RCC 7860 (cell line): ENCODE results near the gene PEX16.
"Not testable (repeated sequence)": the region's sequence is repeated elsewhere in the genome, so short reads cannot be mapped to it uniquely, and the experiment has no call there.

Source experiments
- DNase-seq: peaks from one replicate; pipeline ENCODE4 v3.0.0-alpha.2; 2015; ENCODE audit warnings: low spot score
- FAIRE-seq: peaks from 2 replicates; lab custom pipeline; 2012; peaks lifted over from hg19 to GRCh38; lab: Jason Lieb, UNC

Gene PEX16

DNA sequence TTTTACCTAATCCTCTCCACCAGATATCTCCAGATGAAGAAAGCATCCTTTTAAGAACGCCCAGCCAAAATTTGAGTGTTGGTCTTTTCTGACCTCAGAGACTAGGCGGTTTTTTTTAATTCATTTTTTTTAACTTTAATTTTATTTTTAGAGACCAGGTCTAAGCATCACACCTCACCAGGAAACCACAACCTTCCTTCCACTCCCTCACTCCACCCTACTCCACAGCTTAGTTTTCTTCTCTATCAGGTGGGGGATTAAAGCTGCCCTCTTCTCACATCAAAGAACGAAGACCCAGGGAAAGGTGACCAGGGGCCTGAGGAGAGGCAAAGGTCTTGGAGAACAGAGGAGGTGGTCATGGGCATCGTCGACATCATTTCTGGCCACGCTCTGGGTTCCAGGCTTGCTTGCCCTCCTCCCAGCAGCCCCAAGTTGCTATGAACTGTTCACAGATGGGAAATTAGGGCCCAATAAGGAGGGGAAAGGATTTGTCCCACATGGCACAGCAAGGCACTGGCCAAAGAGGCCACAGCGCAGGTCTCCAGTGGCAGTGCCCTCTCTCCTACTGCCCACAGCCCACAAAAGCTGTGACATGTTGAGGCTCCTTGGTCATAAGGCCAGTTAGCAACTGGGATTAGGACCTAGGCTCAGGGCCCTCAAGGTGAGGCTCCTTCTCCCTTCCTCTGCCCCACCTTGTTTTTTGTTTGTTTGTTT, 1.4 kb upstream of the PEX16 start:
- no peak for DNase-seq

DNA sequence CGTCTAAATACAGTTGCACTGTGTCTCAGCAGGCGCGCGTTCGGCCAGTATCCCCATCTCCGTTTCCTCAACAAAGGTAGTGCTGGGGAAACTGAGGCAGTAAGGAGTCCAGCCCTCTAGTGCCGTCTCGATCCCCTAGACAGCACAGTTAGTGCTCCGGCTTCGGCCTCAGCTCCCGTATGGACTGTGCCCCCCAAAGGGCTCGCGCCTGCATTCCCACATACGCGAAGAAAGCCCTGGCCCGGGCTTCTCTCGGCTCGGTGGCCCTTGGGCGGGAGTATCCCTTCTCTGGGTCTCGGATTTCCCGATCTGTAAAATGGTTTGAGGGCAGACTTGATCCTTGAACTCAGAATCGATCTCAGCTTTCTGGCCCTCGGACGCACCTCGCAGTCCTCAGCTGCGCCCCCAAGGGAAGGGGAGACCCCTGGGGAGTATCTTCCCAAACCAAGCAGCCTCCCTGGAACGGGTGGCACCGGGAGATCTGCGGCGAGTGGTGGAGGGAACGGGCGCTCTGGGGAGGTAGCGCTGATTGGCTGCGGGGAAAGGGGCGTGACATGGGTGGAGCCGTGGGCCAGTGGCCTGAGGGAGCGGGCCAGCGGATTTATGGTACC, 759 bp upstream of the PEX16 start:
- peak; percentile 16 for FAIRE-seq
- DNase-seq = peak; percentile 34

More for the DNA sequence above, 1.4 kb upstream of the PEX16 start:
- FAIRE-seq = no peak

DNA sequence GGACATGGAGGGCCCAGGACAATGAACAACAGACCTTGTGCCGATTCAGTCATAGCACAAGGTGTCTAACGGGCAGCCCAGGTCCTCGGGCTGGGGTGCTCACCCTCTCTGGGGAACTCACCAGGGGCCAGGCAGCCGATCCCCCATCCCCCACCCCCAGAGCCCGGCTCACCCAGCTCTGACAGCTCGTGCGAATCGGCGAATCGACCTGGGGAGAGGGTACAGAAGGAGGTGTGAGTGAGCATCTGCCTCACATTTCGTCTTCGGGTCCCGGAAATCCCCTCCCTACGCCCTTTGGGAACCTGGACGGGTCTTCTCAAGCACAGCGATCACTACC, 423 bp downstream of the PEX16 start:
- DNase-seq (no peak), FAIRE-seq (no peak)

DNA sequence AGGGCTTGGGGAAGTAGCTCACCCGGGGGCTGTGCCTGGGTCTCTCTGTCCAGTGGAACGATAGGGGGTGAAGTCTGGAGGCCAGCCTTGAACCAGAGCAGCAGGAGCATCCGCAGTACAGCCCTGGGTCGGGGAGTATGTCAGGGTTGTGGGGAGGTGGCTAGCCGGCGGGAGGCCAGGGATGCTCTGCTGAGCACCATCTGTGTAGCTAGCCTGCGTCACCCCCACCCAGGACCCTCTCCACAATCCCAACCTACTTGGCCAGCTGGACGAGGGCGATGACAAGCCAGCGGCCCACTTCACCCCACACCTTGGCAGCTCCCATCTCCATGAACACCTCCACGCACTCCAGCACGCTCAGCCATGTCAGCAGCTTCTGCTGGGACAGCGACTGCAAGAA, 2.2 kb downstream of the PEX16 start:
- DNase-seq = no peak
- FAIRE-seq = no peak

DNA sequence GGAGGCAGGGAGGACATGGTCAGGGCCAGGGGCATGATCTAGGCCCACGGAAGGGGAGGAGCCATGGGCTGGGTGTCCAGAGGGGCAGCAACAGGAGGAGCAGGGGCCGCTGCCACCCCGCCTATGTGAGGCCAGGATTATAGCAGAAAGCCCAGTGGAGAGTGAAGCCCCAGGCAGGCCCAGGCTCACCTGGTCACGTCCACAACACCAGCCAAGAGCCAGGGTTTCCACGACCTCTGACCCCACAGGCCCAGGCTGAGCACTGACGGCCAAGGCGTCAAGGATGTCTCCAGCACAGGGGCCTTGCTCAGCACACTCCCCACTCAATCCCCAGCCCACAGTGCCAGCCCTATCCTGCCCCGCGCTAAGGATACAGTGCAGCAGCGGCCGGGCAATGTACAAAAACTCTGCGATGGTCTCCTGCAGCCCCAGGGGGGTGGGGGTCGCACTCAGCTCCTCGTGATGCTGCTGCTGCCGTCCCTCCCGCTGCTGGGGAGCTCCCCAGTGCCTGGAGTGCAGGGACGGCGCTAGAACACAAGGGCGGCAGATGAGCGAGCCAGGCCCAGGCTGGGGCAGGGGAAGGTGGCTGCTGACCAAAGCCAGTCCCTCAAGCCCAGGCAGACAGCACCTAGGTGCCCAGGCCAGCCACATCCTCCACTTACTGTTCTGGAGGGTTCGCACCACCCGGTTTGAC, 3.6 kb downstream of the PEX16 start:
- FAIRE-seq = no peak
- DNase-seq = no peak

DNA sequence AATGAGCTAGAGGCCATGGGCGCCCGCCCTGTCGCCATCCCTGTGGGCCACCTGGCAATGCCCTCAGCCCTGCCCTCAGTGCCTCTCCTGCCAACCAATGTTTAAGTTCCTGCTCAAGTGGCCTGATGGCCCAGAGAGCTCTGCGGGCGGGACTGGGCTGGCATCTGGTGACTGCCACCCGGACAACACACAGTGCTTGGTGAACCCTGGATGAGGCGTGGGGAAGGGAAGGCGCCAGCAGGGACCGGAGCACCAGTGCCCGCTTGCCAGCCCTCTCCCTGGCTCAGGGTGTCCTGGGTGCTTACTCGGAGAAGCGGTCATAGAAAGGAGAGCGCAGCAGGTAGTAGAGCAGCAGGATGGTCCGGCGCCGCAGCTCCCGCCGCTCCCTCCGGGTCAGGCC, 4.2 kb downstream of the PEX16 start:
- FAIRE-seq = no peak
- no peak for DNase-seq

DNA sequence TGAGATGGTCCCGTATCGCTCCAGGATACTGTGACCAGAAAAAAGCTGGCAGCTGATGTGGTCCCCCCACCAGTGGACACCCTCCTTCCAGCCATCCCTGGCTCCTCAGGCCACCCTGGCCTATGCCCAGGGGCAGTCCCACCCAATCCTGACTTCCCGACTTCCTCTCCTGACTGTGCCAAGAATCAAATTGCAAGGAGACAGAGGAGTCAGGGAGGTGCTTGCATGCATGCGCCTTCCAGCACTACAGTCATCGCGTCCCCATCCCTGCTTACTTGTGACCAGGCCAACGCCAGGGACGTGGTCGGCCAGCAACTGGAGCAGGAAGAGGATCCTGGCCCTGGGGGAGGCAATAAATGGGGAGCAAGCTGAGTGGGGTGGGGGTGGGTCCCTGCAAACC, 7.1 kb downstream of the PEX16 start:
- FAIRE-seq (no peak), DNase-seq (no peak)

DNA sequence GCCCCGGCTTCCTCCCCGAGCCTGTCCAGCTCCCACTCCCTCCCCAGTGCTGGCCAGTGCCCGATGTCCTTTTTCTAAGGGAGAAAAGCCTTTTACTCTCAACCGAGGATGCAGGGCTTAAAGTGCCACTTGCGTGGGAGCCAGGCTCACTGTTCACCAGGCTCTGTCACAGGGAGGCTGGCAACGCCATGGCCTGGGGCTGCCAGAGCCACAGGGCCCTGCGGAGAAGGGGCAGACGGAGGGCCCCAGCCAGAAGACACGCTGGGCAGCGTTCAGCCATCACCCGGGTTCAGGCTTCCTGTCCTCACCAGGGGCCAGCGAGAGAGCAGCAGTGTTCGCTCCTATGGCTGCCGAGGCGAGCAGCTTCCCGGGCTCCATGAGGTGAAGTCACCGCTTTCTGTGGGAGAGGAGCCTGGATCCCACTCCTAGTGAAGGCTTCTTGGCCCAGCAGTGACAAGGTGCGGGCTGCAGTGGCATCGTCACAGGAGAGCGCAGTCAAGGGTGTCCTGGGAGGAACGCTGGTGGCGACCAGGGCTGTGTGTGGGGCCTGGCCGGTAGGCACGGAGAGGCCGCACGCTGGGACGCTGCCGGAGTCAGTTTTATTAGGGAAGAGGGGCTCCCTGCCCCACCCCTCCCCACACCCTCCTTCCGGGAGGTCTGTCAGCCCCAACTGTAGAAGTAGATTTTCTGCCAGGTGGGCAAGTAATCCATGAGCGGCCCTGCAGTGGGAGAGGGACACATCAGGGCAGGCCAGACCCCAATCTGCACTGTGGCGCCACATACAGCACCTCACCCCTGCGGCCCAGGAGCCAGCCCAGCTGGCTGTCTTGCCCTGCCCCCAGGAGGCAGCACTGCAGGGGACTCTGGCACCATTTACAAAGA, 7.8 kb downstream of the PEX16 start:
- no peak for DNase-seq
- FAIRE-seq = no peak

DNA sequence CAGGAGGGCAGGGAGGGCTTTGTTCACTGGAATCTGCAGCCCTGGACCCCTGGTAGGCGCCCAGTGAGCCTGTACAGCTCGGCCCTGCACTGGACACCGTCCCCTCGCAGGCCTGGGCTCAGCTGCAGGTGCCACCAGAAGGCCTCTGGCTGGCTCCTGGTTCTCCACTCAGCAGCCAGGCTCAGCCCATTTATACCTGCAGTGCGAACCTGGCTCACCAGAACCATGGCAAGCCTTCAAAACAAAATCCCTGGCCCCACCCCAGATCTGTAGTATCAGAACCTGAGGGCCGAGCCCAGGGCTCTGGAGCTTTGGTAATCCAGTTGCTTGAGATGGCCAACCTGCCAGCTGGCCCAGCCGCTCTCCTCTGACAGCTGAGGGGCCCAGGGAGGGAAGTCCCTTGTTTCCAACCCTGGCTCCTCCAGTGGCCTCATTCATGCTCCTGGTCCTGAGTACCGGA, 9.7 kb downstream of the PEX16 start:
- no peak for FAIRE-seq
- no peak for DNase-seq

DNA sequence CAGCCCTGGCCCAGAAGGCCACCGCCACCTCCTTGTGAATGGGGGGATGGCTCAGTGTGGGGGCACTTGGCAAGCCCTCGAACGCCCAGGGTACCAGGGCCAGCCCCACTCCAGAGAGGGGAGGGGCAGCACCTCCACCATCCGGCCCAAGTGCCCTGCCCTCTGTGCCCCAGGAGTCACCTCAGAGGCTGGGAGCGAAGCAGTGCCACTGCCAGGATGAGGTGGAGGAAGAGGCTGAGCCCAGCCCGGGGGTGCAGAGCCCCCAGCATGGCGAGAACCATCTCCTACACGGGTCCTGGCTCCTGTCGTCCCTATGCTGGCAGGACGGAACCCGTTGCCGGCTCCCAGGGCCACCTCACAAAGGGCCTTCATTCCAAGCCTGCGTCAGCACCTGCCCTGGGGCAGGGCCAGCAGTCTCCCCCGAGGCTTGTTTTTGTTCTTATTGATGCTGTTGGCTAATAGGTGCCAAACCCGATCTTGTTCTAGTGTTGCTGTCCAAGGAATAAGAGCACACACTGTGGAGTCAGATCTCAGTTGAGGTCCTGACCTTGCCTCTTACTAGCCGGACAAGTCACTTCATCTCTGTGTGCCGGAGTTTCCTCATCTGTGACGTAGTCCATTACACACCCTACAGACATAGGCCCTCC, 10.6 kb downstream of the PEX16 start, which contains the start of gene FREY1:
Gene FREY1, minus strand, starts transcription at position 307 of the 647 bp plus-strand sequence. Its CDS starts 26 bp downstream, at position 281.
- DNase-seq (no peak), FAIRE-seq (no peak)

DNA sequence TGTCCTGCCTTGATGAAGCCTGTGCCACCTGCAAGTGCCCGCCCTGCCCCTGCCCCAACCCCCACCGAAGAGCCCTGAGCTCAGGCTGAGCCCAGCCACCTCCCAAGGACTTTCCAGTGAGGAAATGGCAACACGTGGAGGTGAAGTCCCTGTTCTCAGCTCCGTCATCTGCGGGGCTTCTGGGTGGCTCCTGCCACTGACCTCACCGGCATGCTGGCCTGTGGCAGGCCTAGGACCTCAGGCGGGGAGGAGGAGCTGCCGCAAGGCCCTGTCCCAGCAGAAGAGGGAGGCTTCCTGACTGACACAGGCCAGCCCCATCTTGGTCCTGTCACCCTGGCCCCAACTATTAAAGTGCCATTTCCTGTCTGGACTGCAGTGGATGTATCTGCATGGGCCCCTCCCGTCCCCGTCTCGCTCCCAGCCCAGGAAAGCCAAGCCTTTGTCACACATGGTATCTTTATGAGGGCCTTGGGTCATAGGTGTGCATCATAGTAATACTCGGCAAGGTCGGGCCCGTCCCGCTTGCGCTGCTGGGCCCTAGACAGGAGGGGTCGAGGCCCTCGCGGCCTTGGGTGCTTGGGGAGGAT, 11.5 kb downstream of the PEX16 start:
- DNase-seq (no peak), FAIRE-seq (no peak)

DNA sequence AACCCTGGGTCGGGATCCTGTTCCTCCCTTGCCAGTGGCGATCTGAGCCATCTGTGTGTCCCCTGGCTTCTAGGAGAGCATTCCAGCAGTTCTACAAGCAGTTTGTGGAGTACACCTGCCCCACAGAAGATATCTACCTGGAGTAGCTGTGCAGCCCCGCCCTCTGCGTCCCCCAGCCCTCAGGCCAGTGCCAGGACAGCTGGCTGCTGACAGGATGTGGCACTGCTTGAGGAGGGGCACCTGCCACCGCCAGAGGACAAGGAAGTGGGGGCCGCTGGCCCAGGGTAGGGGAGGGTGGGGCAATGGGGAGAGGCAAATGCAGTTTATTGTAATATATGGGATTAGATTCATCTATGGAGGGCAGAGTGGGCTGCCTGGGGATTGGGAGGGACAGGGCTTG, 12.1 kb downstream of the PEX16 start:
- not testable (repeated sequence) for DNase-seq, FAIRE-seq

DNA sequence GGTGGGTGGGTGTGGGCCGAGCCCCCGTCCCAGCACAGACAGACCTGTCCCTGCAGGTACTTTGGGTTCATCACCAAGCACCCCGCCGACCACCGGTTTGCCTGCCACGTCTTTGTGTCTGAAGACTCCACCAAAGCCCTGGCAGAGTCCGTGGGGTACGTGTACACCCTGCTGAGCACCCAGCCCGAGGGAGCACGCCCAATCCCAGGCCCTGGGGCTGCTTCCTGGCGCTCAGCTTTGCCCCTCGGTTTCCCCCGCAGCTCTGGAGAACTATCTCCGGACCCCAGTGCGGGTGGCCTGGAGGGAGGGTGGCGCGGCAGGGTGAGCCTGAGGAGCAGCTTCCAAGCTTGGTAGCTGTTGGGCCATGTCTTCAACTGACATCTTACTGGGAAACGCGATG, 12.6 kb downstream of the PEX16 start:
- DNase-seq = no peak
- no peak for FAIRE-seq

DNA sequence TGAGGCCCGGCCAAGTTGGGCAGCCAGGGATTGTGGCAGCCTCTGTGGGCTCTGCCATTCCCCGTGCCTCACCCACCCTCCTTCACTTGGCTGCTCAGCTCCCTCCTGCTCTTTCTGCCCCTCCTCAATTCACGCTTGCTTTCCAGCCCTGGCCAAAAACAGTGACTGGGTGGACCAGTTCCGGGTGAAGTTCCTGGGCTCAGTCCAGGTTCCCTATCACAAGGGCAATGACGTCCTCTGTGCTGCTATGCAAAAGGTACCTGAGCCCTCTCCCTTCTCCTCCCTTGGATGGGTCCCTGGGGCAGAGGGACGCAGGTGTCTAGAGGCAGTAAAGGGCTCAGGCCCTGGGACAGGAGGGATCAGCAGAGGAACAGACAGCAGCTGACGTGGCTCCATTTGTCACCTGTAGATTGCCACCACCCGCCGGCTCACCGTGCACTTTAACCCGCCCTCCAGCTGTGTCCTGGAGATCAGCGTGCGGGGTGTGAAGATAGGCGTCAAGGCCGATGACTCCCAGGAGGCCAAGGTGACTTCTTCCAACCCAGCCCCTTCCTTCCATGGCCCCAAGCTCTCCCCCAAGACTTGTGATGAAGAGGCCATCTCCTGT, 13.3 kb downstream of the PEX16 start:
- no peak for FAIRE-seq
- DNase-seq = no peak

DNA sequence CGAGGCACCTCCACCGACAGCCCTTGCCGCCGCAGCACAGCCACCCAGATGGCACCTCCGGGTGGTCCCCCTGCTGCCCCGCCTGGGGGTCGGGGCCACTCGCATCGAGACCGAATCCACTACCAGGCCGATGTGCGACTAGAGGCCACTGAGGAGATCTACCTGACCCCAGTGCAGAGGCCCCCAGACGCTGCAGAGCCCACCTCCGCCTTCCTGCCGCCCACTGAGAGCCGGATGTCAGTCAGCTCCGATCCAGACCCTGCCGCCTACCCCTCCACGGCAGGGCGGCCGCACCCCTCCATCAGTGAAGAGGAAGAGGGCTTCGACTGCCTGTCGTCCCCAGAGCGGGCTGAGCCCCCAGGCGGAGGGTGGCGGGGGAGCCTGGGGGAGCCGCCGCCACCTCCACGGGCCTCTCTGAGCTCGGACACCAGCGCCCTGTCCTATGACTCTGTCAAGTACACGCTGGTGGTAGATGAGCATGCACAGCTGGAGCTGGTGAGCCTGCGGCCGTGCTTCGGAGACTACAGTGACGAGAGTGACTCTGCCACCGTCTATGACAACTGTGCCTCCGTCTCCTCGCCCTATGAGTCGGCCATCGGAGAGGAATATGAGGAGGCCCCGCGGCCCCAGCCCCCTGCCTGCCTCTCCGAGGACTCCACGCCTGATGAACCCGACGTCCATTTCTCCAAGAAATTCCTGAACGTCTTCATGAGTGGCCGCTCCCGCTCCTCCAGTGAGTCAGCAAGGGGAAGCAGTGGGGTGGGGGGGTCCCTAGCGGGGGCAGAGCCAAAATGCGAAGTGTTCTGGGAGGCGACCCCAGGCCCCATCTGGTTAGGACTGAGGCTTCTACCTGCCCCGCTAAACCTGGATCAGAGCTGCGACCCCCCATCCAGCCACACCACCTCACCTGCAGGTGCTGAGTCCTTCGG, 15.0 kb downstream of the PEX16 start:
- FAIRE-seq = no peak
- DNase-seq = no peak

DNA sequence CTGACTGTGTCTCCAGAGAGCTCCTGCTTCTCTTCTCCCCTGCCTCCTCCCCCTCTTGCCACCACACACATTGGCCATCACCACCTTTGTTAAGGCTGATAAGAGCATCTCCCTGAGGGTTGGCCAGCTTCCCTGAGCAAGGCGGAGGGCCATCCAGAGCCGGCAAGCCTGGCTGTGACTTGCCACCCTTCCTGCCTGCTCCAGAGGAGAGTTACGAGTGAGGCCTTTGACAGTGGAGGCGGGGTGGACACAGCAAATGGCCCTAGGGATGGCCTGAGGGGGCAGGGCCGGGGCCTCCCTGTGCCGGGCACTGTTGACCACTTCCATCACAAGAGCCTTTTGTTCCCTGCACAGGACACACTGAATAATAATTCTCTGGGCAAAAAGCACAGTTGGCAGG, 16.1 kb downstream of the PEX16 start:
- FAIRE-seq (no peak), DNase-seq (no peak)

DNA sequence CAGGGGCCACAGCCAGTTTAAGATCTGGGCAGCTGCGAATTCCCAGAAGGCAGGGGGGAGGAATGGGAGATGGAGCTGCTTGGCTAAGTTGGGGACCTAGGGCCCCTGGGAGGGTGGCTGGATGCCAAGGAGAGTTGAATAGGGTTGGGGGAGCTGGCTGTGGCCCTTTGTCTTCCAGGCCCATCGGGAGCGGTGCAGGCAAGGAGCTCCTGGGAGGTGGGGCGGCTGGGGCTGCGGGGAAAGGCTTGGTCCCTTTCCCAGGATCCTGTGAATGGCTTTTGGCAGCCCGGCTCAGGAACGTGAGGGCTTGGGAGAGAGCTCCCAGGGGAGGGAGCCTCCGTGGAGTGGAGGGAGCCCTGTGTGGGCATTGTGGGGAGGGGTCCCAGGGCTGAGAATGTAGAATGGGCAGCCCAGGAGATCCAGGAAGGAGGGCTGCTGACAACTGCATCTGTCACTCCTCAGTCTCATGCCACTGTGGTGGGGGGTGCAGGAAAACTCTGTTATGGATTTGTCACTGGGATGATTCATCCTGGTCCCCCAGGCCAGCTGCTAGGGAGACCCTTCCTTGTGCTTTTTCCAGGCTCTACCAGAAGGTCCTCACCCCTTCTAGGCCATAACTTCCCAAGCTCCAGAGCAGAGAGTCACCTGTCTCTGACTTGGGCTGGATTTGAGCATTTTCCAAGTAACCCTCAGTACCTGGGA, 16.6 kb downstream of the PEX16 start:
- DNase-seq = no peak
- FAIRE-seq = no peak

DNA sequence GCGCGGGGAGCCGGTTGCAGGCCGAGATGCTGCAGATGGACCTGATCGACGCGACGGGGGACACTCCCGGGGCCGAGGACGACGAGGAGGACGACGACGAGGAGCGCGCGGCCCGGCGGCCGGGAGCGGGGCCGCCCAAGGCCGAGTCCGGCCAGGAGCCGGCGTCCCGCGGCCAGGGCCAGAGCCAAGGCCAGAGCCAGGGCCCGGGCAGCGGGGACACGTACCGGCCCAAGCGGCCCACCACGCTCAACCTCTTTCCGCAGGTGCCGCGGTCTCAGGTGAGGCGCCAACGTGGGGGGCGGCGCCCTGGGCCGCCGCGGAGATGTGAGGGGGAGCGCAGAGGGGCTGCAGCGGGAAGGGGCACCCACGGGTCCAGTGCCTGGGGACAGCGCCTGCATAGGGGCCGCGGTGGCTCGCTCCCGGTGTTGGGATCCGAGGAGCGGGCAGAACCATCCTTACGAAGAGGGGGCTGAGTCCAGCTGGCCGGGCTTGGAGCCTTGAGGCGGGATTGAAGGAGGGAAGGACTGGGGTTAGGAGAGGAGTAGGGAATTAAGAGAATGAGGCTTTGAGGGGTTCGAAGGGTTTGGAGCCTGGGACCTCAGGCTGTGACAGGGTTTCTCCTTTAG, 17.4 kb downstream of the PEX16 start:
- FAIRE-seq, DNase-seq: not testable (repeated sequence)
